Effector memory CD4-positive, alpha-beta T cell (primary cell): Measurements from ENCODE around the gene CEP89.
A peak's percentile ranks its signal among the peaks of the same experiment; 100 is the strongest.
"Not testable (repeated sequence)": the region's sequence is repeated elsewhere in the genome, so short reads cannot be mapped to it uniquely, and the experiment has no call there.

Experiments used
- DNase-seq, 3 donors: peaks; one replicate each; pipeline ENCODE4 v3.0.0-alpha.2; 2020
- H3K27ac ChIP-seq: 2 replicates; pipeline ENCODE4 v1.7.0; 2013; ENCODE audit warnings: mild to moderate bottlenecking, low read length, moderate library complexity; ENCODE audit not compliant: insufficient read depth, poor library complexity, severe bottlenecking
- H3K27me3 ChIP-seq: replicated peaks from 2 replicates; pipeline ENCODE4 v1.7.0; 2013; ENCODE audit warnings: mild to moderate bottlenecking, low read length; ENCODE audit not compliant: insufficient read depth, control insufficient read depth, poor library complexity, severe bottlenecking
- H3K36me3 ChIP-seq: 2 replicates; pipeline ENCODE4 v1.7.0; 2013; ENCODE audit warnings: mild to moderate bottlenecking, low read length, moderate library complexity; ENCODE audit not compliant: control insufficient read depth, insufficient read depth
- H3K4me1 ChIP-seq: 2 replicates; pipeline ENCODE4 v1.7.0; 2013; ENCODE audit warnings: low read length, mild to moderate bottlenecking; ENCODE audit not compliant: control insufficient read depth, insufficient read depth, poor library complexity, severe bottlenecking
- H3K4me3 ChIP-seq: 2 replicates; pipeline ENCODE4 v1.7.0; 2013; ENCODE audit warnings: low read length, low read depth, mild to moderate bottlenecking; ENCODE audit not compliant: insufficient read depth, poor library complexity, severe bottlenecking
- H3K9me3 ChIP-seq: 2 replicates; pipeline ENCODE4 v1.7.0; 2013; ENCODE audit warnings: mild to moderate bottlenecking, low read length, moderate library complexity; ENCODE audit not compliant: control insufficient read depth

The CEP89 gene

DNA sequence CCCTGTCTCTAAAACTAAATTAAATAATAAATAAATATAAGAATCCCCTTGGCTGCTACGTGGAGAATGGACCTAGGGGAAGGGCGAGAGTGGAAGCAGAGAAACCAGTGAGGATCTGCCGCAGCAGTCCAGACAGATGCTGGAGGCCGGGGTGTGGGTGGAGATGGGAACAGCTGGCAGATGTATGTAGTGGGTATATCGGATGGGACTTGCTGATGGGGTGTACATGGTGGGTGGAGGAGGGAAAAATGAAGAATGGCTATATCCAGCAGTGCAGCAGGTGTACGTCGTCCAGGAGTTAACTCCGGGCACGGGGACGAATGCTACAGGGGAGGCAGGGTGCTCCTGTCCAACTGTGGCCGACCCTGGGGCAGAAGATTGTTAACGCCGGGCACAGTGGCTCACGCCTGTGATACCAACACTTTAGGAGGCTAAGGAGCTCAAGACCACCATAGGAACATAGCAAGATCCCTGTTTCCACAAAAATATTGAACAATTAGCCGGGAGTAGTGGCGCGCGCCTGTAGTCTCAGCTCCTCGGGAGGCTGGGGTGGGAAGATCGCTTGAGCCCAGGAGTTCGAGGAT lies 654 bp downstream of the CEP89 start:
- Histone ChIP-seq H3K27ac (peak overlapping the region; percentile 60), H3K27me3 (no peaks in the 10 kb centered on the region), H3K4me1 (peaks cover 5% of the 10 kb centered on the region), H3K9me3 (no peaks in the 10 kb centered on the region), H3K36me3 (peaks cover 6% of the 10 kb centered on the region), H3K4me3 (peak overlapping the region; percentile 75)
- no peak for DNase-seq

DNA sequence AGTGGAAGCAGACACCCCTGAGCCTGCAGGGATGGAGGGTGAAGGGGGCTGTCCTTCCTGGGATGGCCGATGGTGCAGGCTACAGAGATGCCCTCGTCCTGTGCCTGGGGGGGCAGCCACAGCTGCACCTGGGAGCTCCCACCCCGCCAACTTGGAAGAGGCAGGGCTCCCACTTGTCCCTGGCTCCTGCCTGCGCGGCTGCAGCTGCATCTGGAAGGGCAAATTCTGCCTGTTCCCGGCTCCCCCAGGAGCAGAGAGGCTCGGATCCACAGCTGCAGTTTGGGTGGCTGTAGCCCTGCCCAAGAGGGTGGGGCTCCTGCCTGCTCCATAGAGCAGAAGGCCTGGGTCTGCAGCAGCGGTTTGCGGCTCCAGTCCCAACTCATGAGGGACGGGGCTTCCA lies 2.2 kb downstream of the CEP89 start:
- Histone ChIP-seq H3K36me3 (peaks cover 13% of the 10 kb centered on the region), H3K27me3 (no peaks in the 10 kb centered on the region), H3K4me3 (no peak overlapping the region), H3K4me1 (peaks cover 5% of the 10 kb centered on the region), H3K9me3 (no peaks in the 10 kb centered on the region), H3K27ac (no peak overlapping the region)
- no peak for DNase-seq

DNA sequence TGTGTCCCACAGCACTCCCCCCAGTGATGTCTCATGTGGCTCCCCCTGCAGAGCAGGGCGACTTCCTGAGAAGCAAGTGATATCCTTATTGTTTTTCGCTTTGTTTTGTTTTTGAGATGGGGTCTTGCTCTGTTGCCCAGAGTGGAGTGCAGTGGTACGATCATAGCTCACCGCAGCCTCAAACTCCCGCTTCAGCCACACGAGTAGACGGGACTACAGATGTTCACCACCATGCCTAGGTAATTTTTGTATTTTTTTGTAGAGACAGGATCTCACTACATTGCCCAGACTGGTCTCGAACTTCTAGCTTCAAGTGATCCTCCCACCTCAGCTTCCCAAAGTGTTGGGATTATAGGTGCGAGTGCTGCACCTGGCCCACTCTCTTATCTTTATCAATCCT lies 5.0 kb downstream of the CEP89 start:
- DNase-seq = no peak
- Histone ChIP-seq H3K9me3 (no peaks in the 10 kb centered on the region), H3K27me3 (no peaks in the 10 kb centered on the region), H3K36me3 (peaks cover 13% of the 10 kb centered on the region), H3K4me1 (peaks cover 5% of the 10 kb centered on the region), H3K4me3 (no peak overlapping the region), H3K27ac (no peak overlapping the region)

- H3K4me1 ChIP-seq = no peaks in the 10 kb centered on the region
- no peaks in the 10 kb centered on the region for H3K27me3 ChIP-seq
- H3K36me3 ChIP-seq = peaks cover 15% of the 10 kb centered on the region
- no peak overlapping the region for H3K27ac ChIP-seq
- no peak overlapping the region for H3K4me3 ChIP-seq
- H3K9me3 ChIP-seq = no peaks in the 10 kb centered on the region
- no peak for DNase-seq
Observed at GRCh38 chr19:32945260-32945659, 26.5 kb downstream of the CEP89 start.

DNA sequence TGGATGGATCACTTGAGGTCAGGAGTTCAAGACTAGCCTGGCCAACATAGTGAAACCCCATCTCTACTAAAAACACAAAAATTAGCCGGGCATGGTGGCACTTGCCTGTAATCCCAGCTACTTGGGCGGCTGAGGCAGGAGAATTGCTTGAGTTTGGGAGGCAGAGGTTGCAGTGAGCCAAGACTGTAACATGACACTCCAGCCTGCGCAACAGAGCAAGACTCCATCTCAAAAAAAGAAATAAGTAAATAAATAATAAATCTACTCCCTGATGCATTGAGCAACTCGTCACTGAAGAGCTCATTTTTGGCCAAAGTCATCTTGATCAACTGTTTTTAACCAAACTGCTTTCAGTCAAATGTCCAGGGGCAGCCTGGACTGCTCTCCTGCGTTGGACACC lies 30.5 kb downstream of the CEP89 start:
- not testable (repeated sequence) for H3K9me3 ChIP-seq, H3K4me3 ChIP-seq, H3K27me3 ChIP-seq, H3K4me1 ChIP-seq, DNase-seq, H3K27ac ChIP-seq, H3K36me3 ChIP-seq

DNA sequence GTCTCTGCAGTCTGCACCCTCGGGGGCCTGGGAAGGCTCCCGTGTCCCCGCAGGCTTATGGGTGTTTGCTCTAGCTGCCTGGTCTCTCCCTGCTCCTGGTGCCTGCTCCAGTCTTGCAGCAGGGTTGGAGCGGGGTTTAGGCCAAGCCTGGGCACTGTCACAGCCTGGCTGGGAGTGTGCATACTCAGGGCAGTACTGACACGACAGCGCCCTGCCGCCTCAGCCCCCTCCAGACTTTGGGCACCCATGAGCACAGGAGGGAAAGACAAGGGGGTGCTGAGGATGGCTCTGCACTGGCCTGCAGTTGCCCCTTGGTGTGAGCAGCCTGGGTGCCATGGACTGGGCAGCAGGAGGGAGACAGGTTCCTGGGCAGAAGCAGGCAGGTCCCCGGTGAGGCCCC lies 35.7 kb downstream of the CEP89 start:
- Histone ChIP-seq H3K4me1 (no peaks in the 10 kb centered on the region), H3K4me3 (no peak overlapping the region), H3K27me3 (no peaks in the 10 kb centered on the region), H3K27ac (no peak overlapping the region), H3K9me3 (no peaks in the 10 kb centered on the region), H3K36me3 (peaks cover 1% of the 10 kb centered on the region)
- DNase-seq = no peak

DNA sequence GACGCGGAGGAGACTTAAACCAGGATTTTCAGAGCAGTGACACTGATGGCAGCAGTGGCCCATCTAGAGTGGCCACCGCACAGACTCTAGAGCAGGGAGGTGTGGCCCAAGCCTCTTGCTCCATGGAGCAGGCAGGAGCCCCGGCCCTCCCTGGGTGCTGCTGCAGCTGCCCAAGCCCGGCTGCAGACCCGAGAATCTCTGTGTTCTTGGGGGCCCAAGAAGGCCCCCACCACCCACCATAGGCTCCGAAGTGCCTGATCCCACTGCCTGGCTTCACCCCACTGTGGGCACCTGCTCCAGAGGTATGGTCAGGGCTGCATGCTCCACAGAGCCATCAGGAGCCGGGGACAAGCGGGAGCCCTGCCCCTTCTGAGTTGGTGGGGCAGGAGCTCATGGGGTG lies 36.1 kb downstream of the CEP89 start:
- no peaks in the 10 kb centered on the region for H3K9me3 ChIP-seq
- no peaks in the 10 kb centered on the region for H3K4me1 ChIP-seq
- no peak for DNase-seq
- no peak overlapping the region for H3K27ac ChIP-seq
- no peaks in the 10 kb centered on the region for H3K27me3 ChIP-seq
- H3K4me3 ChIP-seq = no peak overlapping the region
- peaks cover 3% of the 10 kb centered on the region for H3K36me3 ChIP-seq

GRCh38 chr19:32933571-32933970 lies 38.2 kb downstream of the CEP89 start:
- Histone ChIP-seq H3K36me3 (peaks cover 7% of the 10 kb centered on the region), H3K4me3 (no peak overlapping the region), H3K4me1 (no peaks in the 10 kb centered on the region), H3K27me3 (no peaks in the 10 kb centered on the region), H3K9me3 (no peaks in the 10 kb centered on the region), H3K27ac (no peak overlapping the region)
- no peak for DNase-seq

DNA sequence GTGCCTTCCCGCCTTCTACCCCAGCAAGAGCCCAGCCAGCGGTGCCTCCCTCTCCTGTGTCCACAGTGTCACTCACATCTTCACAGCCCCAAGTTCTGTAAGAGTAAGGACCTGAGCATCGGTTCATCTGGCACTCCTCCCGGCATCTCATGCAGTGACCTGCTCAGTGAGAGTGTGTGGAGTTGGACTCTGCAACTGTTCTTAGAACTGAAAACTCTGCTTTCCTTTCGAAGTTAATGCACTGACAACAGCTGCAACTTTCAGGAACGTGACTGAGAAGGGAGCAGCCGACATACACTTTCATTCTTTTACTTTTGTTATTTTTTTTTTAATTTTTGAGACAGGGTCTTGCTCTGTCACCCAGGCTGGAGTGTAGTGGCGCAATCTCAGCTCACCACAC lies 41.2 kb downstream of the CEP89 start:
- Histone ChIP-seq H3K27ac (no peak overlapping the region), H3K4me1 (no peaks in the 10 kb centered on the region), H3K9me3 (no peaks in the 10 kb centered on the region), H3K27me3 (no peaks in the 10 kb centered on the region), H3K4me3 (no peak overlapping the region), H3K36me3 (peaks cover 9% of the 10 kb centered on the region)
- DNase-seq = no peak

DNA sequence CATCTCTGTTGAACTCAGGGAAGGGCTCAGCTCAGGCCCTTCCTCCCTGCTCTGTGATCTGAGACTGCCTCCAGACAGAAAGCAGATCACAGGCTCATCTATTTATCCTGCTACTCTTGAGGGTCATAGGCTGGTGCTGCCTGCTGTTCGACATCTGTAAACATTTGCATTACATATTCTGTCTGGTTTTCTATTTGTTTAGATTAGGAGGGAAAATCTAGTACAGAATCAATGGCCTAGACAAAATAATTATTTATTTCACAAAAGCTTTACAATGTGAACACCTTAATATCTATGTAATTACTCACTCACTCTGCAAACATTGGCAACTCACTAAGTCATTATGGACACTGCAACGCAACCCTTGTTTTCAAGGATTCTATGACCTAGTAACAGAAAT lies 43.0 kb downstream of the CEP89 start:
- no peak overlapping the region for H3K4me3 ChIP-seq
- H3K4me1 ChIP-seq = no peaks in the 10 kb centered on the region
- H3K9me3 ChIP-seq = no peaks in the 10 kb centered on the region
- H3K27me3 ChIP-seq = no peaks in the 10 kb centered on the region
- H3K36me3 ChIP-seq = peaks cover 9% of the 10 kb centered on the region
- DNase-seq = no peak
- H3K27ac ChIP-seq = no peak overlapping the region

DNA sequence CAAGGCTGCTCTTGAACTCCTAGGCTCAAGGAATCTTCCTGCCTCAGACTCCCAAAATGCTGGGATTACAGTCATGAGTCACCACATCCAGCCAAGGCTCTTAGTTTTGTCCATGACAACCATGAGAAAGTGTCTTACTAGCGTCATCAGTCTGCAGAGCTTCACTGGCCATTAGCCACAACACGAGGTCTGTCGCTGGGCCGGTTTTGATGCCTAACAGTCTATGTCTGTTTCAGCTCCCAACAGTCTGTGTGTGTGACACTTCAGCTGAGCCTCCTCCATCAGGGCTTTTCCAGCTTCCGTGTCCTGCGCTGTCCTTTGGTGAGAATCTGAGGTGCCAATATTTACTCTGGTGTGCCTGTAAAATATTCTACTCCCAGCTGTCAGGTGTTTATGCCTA lies 47.6 kb downstream of the CEP89 start:
- peaks cover 9% of the 10 kb centered on the region for H3K36me3 ChIP-seq
- H3K4me1 ChIP-seq = no peaks in the 10 kb centered on the region
- H3K9me3 ChIP-seq = no peaks in the 10 kb centered on the region
- H3K27ac ChIP-seq = no peak overlapping the region
- no peak overlapping the region for H3K4me3 ChIP-seq
- H3K27me3 ChIP-seq = no peaks in the 10 kb centered on the region
- no peak for DNase-seq
